ENCODE measurements around the gene ADAM12. TPM values are rescaled to one million over a fixed set of nuclear protein-coding genes. Genes with fewer than 3 reads are reported as not detected.

Gene ADAM12
- total and polyA plus RNA-seq, 2 of the 13 experiments (the other 11 are each of a cell fraction or from before 2014, with no cell fraction given), result not detected

- no peak for DNase-seq (ENCODE audit: low spot score)
- Histone ChIP-seq H3K9me3 (ENCODE audit: low read length) (no peaks in the 10 kb centered on the region), H3K4me2 (ENCODE audit: low read depth, low read length) (no peak overlapping the region), H3K4me3 (replicated peaks in 1 of 3; ENCODE audit: insufficient read depth in 1 of 3, low read depth in 2 of 3, low read length in 3 of 3) (no peak overlapping the region), H4K20me1 (ENCODE audit: insufficient read depth, low read length) (no peaks in the 10 kb centered on the region), H3K27me3 (ENCODE audit: control insufficient read depth in 1 of 2, insufficient read depth in 2 of 2, low read length in 2 of 2) (peaks cover 1 to 8% of the 10 kb centered on the region in 2 experiments; a peak in 3 of 5 replicates), H3K79me2 (ENCODE audit: insufficient read depth, low read length) (no peaks in the 10 kb centered on the region), H3K27ac (ENCODE audit: extremely low read length, insufficient read depth, low read length) (no peak overlapping the region), H2AFZ (ENCODE audit: low read length) (no peak overlapping the region), H3K9ac (ENCODE audit: insufficient read depth, low read depth, low read length) (no peak overlapping the region), H3K36me3 (replicated peaks in 1 of 2; ENCODE audit: control insufficient read depth in 1 of 2, insufficient read depth in 2 of 2, low read length in 2 of 2) (no peaks in the 10 kb centered on the region), H3K4me1 (ENCODE audit: insufficient read depth, low read length) (no peaks in the 10 kb centered on the region)
- in situ Hi-C loops (cut with HindIII; ENCODE audit: extremely low pct_ligation_motif_present, low pct_unique_long_range_greater_than_20kb) (no loop called here), intact Hi-C loops (cut with micrococcal nuclease; ENCODE audit: unreplicated experiment) (no loop called here)
- POLR2A ChIA-PET, result no interaction called here
- ATAC-seq, result no peak
- no peak for FAIRE-seq
- CTCF ChIA-PET (ENCODE audit: low intra/inter-chr PET ratio, low total read pairs), result no interaction called here
- WGBS (ENCODE audit: low lambda C conversion rate), result 43% methylated on average over 4 of the region's 4 CpGs
- no TSS peak for BruUV-seq (replicated peaks)
- TF ChIP-seq, protein P1, sequence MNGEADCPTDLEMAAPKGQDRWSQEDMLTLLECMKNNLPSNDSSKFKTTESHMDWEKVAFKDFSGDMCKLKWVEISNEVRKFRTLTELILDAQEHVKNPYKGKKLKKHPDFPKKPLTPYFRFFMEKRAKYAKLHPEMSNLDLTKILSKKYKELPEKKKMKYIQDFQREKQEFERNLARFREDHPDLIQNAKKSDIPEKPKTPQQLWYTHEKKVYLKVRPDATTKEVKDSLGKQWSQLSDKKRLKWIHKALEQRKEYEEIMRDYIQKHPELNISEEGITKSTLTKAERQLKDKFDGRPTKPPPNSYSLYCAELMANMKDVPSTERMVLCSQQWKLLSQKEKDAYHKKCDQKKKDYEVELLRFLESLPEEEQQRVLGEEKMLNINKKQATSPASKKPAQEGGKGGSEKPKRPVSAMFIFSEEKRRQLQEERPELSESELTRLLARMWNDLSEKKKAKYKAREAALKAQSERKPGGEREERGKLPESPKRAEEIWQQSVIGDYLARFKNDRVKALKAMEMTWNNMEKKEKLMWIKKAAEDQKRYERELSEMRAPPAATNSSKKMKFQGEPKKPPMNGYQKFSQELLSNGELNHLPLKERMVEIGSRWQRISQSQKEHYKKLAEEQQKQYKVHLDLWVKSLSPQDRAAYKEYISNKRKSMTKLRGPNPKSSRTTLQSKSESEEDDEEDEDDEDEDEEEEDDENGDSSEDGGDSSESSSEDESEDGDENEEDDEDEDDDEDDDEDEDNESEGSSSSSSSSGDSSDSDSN (CRISPR knock-in tag; IDR thresholded peaks at IDR 0.05), result no peak
- no peak for TF ChIP-seq SUZ12 (IDR thresholded peaks at IDR 0.05; ENCODE audit: low read depth, low read length)
- TF ChIP-seq, protein P2, sequence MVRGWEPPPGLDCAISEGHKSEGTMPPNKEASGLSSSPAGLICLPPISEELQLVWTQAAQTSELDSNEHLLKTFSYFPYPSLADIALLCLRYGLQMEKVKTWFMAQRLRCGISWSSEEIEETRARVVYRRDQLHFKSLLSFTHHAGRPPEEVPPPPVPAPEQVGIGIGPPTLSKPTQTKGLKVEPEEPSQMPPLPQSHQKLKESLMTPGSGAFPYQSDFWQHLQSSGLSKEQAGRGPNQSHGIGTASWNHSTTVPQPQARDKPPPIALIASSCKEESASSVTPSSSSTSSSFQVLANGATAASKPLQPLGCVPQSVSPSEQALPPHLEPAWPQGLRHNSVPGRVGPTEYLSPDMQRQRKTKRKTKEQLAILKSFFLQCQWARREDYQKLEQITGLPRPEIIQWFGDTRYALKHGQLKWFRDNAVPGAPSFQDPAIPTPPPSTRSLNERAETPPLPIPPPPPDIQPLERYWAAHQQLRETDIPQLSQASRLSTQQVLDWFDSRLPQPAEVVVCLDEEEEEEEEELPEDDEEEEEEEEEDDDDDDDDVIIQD (CRISPR knock-in tag; IDR thresholded peaks at IDR 0.05; ENCODE audit: low read depth), result no peak
- TF ChIP-seq ZNF619 (CRISPR knock-in tag; IDR thresholded peaks at IDR 0.05), result no peak
- TF ChIP-seq BHLHE40 (IDR thresholded peaks at IDR 0.05; ENCODE audit: low read length), result no peak
- no peak for TF ChIP-seq FOXK1 (CRISPR knock-in tag; IDR thresholded peaks at IDR 0.05; ENCODE audit: borderline replicate concordance, low read depth)
- no peak for TF ChIP-seq HOXA5 (CRISPR knock-in tag; IDR thresholded peaks at IDR 0.05)
- TF ChIP-seq, protein P3, sequence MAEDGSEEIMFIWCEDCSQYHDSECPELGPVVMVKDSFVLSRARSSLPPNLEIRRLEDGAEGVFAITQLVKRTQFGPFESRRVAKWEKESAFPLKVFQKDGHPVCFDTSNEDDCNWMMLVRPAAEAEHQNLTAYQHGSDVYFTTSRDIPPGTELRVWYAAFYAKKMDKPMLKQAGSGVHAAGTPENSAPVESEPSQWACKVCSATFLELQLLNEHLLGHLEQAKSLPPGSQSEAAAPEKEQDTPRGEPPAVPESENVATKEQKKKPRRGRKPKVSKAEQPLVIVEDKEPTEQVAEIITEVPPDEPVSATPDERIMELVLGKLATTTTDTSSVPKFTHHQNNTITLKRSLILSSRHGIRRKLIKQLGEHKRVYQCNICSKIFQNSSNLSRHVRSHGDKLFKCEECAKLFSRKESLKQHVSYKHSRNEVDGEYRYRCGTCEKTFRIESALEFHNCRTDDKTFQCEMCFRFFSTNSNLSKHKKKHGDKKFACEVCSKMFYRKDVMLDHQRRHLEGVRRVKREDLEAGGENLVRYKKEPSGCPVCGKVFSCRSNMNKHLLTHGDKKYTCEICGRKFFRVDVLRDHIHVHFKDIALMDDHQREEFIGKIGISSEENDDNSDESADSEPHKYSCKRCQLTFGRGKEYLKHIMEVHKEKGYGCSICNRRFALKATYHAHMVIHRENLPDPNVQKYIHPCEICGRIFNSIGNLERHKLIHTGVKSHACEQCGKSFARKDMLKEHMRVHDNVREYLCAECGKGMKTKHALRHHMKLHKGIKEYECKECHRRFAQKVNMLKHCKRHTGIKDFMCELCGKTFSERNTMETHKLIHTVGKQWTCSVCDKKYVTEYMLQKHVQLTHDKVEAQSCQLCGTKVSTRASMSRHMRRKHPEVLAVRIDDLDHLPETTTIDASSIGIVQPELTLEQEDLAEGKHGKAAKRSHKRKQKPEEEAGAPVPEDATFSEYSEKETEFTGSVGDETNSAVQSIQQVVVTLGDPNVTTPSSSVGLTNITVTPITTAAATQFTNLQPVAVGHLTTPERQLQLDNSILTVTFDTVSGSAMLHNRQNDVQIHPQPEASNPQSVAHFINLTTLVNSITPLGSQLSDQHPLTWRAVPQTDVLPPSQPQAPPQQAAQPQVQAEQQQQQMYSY (CRISPR knock-in tag; IDR thresholded peaks at IDR 0.05), result no peak
- no peak for TF ChIP-seq YY1 (IDR thresholded peaks at IDR 0.05; ENCODE audit: insufficient read depth, insufficient replicate concordance, low read depth, low read length)
- TF ChIP-seq DDIT3 (CRISPR knock-in tag; IDR thresholded peaks at IDR 0.05), result no peak
- no peak for TF ChIP-seq MYNN (CRISPR knock-in tag; IDR thresholded peaks at IDR 0.05; ENCODE audit: low read depth)
- TF ChIP-seq SMAD3 (CRISPR knock-in tag; IDR thresholded peaks at IDR 0.05), result no peak
- TF ChIP-seq EP300 (IDR thresholded peaks at IDR 0.05; ENCODE audit: low read depth in 2 of 2, low read length in 2 of 2), result no peak
- TF ChIP-seq EP300 (CRISPR knock-in tag; IDR thresholded peaks at IDR 0.05; ENCODE audit: borderline replicate concordance), result no peak
- TF ChIP-seq ZNF891 (CRISPR knock-in tag; IDR thresholded peaks at IDR 0.05), result no peak
- TF ChIP-seq, protein P4, sequence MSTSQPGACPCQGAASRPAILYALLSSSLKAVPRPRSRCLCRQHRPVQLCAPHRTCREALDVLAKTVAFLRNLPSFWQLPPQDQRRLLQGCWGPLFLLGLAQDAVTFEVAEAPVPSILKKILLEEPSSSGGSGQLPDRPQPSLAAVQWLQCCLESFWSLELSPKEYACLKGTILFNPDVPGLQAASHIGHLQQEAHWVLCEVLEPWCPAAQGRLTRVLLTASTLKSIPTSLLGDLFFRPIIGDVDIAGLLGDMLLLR (CRISPR knock-in tag; IDR thresholded peaks at IDR 0.05), result no peak
- TF ChIP-seq ZNF782 (CRISPR knock-in tag; IDR thresholded peaks at IDR 0.05; ENCODE audit: borderline replicate concordance), result no peak
Measured at GRCh38 chr10:126087153-126087680, 301.1 kb downstream of the ADAM12 start.
